Raji (cell line): ENCODE results near the gene PLEKHG4.
A peak's percentile ranks its signal among the peaks of the same experiment; 100 is the strongest.

Experiments
- POLR2A ChIP-seq: IDR thresholded peaks from 2 replicates; pipeline ENCODE4 v1.6.1; 2011; ENCODE audit warnings: low read depth, low read length, control low read depth; ENCODE audit not compliant: insufficient read depth

Gene PLEKHG4

GRCh38 chr16:67279296-67280089 lies at the start of gene PLEKHG4:
PLEKHG4 (plus strand) TSS chr16:67279532; CDS start chr16:67280045, 513 bp downstream.
- peak; percentile 50 for TF ChIP-seq POLR2A

GRCh38 chr16:67229906-67230808 lies 49.2 kb upstream of the PLEKHG4 start:
- TF ChIP-seq POLR2A = no peak

- 0 out of 2 replicates have a peak, but pooled peaks have one; percentile 8 for TF ChIP-seq POLR2A
Observed at GRCh38 chr16:67230809-67231660, 48.3 kb upstream of the PLEKHG4 start.

GRCh38 chr16:67233596-67233995 lies 45.7 kb upstream of the PLEKHG4 start:
- TF ChIP-seq POLR2A = no peak

- no peak for TF ChIP-seq POLR2A
Observed at GRCh38 chr16:67234180-67234597, 45.1 kb upstream of the PLEKHG4 start.

GRCh38 chr16:67235816-67236562 lies 43.3 kb upstream of the PLEKHG4 start:
- no peak for TF ChIP-seq POLR2A

- no peak for TF ChIP-seq POLR2A
Observed at GRCh38 chr16:67236563-67237395, 42.6 kb upstream of the PLEKHG4 start.

GRCh38 chr16:67237396-67238277 lies 41.7 kb upstream of the PLEKHG4 start:
- TF ChIP-seq POLR2A = no peak

GRCh38 chr16:67238278-67238575 lies 41.1 kb upstream of the PLEKHG4 start:
- no peak for TF ChIP-seq POLR2A

GRCh38 chr16:67238806-67239470 lies 40.4 kb upstream of the PLEKHG4 start:
- TF ChIP-seq POLR2A = no peak

- TF ChIP-seq POLR2A = no peak
Observed at GRCh38 chr16:67240506-67240905, 38.8 kb upstream of the PLEKHG4 start.
